GM20431 (cell line): ENCODE measurements around the gene VN1R5.
"Not testable (repeated sequence)": the region's sequence is repeated elsewhere in the genome, so short reads cannot be mapped to it uniquely, and the experiment has no call there.

Experiments used
- in situ Hi-C: fragments of 300-500 bp; cut with MseI, MboI; formaldehyde crosslinking; loops from one replicate; pipeline ENCODE4 v1.15.0; 2020; ENCODE audit warnings: low sequenced_read_pairs; ENCODE audit not compliant: unreplicated experiment

The VN1R5 gene

DNA sequence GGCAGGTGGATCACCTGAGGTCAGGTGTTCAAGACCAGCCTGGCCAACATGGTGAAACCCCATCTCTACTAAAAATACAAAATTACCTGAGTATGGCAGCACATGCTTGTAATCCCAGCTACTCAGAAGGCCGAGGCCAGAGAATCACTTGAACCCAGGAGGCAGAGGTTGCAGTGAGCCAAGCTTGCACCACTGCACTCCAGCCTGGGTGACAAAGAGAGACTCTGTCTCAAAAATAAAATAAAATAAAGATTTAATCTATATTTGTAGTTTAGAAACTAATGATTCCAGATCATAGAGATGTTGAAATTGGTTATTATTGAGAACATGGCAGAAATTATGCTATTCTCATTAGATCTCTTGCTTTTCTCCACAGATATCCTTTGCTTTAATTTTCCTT is at the start of gene VN1R5:
VN1R5 (plus strand) TSS at position 301 of the 400 bp plus-strand sequence.
- in situ Hi-C loops: not testable (repeated sequence)

DNA sequence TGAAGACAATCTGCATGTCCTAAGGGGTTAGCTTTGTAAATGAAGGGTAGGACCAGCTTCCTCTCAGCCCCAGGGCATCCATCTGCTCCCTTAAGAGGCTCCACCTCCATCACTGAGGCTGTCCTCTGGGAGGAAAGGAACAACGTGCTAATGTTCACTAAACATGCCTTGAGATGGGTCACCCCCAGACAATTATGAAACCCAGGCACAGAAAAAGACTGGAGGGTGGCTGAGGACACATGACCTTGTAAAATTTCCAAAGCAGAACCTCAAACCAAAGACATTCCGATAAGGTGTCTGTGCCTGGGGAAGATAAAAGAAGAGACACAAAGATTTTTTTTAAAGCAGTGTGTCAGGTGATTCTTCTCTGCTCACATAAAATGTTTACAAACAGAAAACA is 46.5 kb upstream of the VN1R5 start:
- in situ Hi-C loops: no loop called here

- in situ Hi-C loops: no loop called here
Measured at GRCh38 chr1:247210062-247210375, 45.9 kb upstream of the VN1R5 start.

GRCh38 chr1:247210376-247211117 is 45.3 kb upstream of the VN1R5 start:
- in situ Hi-C loops: no loop called here

GRCh38 chr1:247211339-247211738 is 44.5 kb upstream of the VN1R5 start:
- in situ Hi-C loops: no loop called here

- in situ Hi-C loops: no loop called here
Measured at GRCh38 chr1:247212012-247212411, 43.9 kb upstream of the VN1R5 start.

DNA sequence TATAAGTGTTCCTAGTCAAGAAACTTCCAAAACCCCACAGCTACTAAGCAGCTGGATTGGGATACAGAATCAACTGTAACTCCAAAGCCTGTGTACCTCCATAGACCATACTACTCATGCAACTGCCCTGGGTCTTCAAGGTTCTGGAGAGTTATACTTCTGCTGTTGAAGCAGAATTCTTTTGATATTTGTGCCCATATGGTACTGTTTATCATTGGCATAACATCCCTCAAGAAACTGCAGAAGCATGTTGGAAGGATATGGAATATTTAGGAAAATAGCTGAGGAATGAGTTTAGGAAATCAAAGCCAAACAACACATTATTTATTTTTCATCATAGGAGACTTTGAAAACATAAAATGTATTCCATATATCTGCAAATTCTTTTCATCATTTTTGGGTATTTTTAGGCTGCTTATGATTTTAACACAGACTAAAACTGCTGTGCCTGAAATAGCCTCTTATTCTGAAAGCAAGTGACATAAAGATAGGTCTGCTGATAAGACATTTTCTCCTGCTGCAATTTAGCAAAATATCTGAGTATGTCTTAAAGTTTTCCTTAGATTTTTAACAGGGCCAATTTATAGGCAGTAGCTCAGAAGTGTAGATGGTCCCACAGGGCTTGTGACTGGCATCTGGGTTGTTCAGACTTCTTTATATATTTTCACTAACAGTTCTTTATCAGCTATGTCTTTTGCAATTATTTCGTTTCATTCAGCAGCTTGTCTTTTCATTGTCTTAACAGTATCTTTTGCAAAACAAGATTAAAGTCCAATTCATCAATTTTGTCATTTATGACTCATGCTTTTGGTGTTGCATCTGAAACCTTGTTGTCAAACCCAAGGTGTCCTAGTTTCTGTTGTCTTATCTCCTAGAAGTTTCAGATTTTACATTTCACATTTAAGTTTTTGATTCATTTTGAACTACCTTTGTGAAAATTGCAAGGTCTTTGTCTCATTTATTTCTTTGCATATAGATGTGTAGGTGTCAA is 43.0 kb upstream of the VN1R5 start:
- in situ Hi-C loops: no loop called here

DNA sequence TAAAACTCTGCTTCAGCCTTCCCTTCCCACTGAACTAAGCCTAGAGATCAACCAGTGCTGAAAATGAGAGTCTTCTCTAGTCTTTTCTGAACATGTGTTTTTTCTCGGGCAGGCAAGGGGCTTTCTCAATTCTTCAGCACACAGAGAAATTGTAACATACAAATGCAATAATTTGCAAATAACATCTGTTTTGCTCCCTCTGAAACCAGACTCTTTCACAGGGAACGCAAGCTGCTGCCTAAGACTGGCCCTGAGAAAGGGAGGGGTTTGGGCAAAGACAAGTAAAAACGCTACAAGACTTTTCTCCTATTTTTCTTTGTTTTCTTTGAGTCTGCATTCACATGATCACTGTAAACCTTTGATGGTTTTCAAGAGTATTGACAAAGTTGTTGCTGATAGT is 39.6 kb upstream of the VN1R5 start:
- in situ Hi-C loops: no loop called here

- in situ Hi-C loops: no loop called here
Measured at GRCh38 chr1:247218121-247218651, 37.7 kb upstream of the VN1R5 start.

DNA sequence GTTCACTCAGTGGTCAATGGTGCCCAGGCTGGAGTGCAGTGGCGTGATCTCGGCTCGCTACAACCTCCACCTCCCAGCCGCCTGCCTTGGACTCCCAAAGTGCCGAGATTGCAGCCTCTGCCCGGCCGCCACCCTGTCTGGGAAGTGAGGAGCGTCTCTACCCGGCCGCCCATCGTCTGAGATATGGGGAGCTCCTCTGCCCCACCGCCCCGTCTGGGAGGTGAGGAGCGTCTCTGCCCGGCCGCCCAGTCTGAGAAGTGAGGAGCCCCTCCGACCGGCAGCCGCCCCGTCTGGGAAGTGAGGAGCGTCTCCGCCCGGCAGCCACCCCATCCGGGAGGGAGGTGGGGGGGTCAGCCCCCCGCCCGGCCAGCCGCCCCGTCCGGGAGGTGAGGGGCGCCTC is 35.6 kb upstream of the VN1R5 start:
- in situ Hi-C loops: not testable (repeated sequence)

DNA sequence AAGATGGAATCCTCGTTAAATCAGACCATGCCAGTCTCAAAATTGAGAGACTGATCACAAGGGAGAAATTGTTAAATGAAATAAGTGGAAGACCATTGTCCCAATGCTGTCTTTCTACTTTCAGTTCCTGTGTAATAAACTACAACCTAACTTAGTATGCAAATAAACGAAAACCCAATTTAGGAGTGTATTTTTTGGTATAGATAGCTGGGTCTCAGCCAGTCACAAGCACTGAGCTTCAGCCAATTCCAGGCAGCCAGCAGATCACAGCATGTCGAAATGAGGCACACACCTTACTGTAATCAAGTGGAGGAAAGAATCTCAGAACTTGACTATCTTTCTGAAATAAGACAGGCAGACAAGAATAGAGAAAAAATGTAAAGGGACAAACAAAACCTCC is 33.0 kb upstream of the VN1R5 start:
- in situ Hi-C loops: no loop called here

DNA sequence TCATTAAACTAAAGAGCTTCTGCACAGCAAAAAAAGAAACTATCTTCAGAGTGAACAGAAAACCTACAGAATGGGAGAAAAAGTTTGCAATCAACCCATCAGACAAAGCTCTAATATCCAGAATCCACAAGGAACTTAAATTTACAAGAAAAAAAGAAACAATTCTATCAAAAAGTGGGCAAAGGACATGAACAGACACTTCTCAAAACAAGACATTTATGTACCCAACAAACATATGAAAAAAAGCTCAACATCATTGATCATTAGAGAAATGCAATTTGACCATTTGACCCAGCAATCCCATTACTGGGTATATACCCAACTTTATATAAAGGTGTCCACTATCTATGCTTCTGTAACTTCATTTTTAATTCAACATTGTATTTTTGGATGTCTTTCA is 31.1 kb upstream of the VN1R5 start:
- in situ Hi-C loops: no loop called here

- in situ Hi-C loops: no loop called here
Measured at GRCh38 chr1:247228133-247228532, 27.7 kb upstream of the VN1R5 start.

DNA sequence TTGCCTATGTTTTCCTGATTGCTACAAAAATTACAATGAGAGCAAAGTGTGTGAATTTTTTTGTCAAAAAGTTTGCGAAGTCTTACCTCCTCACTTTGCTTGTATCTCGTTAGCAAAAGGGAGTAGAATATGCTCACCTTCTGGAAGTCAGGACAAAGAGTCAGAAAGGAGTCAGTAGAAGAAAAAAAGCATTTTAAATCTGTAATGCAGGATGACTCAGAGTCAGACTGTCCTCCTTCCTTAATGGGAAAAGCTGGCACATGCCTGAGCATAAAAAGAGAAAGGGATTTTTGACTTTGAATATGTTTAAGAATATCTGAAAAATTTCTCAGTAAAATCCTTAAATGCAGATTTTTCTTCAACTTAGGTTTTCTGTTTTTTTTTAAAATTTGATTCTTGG is 14.2 kb upstream of the VN1R5 start:
- in situ Hi-C loops: no loop called here

DNA sequence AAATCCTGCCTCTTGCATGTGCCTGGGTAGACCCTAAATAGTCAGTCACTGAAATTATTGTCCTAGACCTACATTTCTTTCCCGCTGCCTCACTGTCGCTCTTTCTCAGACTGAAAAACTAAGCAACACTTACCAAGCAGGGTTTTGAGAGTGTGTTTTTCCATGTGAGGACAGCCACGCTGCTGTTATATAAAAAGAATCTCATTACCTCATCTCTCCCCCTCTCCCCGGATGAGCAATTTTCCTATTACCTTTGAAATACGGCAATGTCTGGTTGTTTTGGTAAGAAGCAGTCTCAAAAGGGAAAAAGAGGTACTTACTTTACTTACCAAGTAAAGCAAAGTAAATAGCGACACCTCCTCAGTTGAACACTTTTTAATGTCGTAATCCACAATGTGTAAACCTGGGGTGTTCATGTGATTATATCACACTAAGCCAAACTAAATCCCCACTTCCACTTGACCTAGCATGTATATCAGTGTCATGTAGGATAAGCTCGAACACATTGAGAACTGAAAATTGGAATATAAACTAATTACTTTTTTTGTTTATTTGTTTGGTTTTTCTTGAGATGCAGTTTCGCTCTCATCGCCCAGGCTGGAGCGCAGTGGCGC is 12.2 kb upstream of the VN1R5 start:
- in situ Hi-C loops: no loop called here

GRCh38 chr1:247246325-247247115 is 9.4 kb upstream of the VN1R5 start:
- in situ Hi-C loops: no loop called here

DNA sequence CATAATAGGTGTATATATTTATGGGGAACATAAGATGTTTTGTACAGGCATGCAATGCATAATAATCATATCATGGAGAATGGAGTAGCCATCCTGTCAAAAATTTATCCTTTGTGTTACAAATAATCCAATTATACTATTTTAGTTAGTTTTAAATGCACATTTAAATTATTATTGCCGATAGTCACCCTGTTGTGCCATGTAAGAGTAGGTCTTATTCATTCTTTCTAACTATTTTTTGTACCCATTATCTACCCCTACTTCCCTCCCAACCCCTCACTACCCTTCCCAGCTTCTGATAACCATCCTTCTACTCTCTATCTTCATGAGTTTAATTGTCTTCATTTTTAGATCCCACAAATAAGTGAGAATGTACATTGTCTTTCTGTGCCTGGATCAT is 8.3 kb upstream of the VN1R5 start:
- in situ Hi-C loops: no loop called here

DNA sequence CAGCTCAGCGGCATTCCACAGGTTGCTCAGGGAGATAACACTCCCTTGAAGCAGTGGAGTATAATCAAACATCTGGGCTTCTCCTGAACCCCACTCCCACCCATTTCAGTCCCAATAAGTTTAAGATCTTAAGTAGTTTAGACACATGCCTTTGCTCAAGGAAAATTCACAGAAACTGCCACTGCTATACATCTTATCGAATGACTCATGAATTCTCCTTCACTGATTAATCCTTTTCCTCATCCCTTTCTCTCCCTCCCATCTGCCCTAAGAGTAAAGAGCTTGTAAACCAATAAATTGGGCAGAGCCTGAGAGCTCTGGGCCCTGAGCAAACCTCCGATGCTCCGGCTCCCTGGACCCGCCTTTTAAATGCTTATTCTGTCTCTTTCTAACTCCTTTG is 10.2 kb downstream of the VN1R5 start:
- in situ Hi-C loops: no loop called here

- in situ Hi-C loops: no loop called here
Measured at GRCh38 chr1:247268390-247269045, 12.6 kb downstream of the VN1R5 start.
